HG02943 (cell line): ENCODE measurements around the gene TMEM131.
"Not testable (repeated sequence)": the region's sequence is repeated elsewhere in the genome, so short reads cannot be mapped to it uniquely, and the experiment has no call there.

Source experiments
- ATAC-seq: cut with Tn5 transposase; IDR thresholded peaks from one replicate; pipeline ENCODE4 v1.9.1; 2021; ENCODE audit warnings: mild to moderate bottlenecking, low read depth, moderate library complexity; ENCODE audit not compliant: unreplicated experiment

The TMEM131 gene

DNA sequence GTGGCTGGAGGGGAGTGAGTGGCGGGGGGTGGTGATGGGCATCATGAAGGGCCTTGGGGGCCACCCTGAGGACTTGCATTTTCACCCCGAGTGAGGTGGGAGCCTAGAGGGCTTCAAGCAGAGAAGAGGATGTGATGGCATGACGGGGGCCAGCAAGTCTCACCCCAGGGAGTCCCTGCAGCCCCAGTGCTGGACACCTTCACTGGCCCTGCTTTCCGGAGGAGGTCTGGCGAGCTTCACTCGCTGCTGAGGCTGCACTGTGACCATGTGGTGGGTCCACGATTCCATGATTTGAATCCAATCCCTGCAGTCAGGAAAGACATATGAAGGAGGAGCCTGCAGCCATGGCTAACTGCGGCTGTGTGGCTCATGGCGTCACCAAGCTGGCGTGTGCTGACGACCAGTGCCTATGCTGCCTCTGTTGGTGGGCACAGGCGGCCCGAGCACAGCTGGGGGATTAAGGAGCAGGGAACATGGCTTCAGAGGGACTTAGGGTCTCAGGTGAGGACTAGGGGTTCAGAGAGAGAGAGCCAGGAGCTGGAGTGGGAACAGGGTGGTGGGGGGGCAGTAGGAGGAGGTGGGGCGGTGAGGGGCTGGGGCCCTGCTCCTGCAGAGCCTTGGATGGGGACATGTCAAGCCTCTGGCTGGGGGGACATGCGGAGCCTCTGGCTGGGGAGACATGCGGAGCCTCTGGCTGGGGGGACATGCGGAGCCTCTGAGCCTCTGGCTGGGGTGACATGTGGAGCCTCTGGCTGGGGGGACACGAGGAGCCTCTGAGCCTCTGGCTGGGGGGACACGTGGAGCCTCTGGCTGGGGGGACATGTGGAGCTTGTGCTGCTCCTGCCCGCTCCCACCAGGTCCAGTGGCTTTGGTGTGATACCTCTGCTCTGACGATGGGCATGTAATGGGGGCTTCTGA, 278.8 kb downstream of the TMEM131 start:
- no peak for ATAC-seq

DNA sequence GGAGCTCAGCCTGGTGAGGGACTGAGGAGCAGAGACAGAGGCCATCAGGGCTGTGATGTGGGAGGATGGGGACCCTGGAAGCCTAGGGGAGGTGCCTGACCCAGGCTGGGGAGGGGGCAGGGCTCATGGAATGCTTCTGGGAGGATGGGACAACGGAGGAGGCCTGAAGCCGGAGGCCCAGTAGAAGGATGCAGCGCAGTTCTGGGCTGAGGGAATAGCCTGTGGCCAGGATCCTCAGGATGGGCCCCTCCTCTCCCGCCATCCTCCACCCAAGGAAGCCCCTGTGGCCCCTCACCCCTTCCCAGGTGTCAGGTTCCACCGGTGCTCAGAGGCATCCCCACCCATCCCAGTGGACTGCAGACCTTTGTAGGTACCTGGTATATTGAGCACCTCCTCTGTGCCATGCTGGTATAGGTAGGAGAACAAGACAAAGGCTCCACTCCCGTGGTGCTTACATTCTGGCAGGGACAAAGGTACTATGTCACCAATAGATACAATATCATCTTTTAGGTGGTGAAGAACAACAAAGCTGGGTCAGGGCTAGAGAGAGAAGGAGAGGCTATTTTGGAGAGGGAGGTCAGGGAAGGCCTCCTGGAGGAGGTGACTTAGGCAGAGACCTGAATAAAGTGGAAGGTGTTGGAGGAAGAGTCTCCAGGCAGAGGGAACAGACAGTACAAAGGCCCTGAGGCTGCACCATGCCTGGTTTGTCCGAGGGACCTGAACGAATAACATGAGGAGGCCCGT, 279.6 kb downstream of the TMEM131 start:
- no peak for ATAC-seq

DNA sequence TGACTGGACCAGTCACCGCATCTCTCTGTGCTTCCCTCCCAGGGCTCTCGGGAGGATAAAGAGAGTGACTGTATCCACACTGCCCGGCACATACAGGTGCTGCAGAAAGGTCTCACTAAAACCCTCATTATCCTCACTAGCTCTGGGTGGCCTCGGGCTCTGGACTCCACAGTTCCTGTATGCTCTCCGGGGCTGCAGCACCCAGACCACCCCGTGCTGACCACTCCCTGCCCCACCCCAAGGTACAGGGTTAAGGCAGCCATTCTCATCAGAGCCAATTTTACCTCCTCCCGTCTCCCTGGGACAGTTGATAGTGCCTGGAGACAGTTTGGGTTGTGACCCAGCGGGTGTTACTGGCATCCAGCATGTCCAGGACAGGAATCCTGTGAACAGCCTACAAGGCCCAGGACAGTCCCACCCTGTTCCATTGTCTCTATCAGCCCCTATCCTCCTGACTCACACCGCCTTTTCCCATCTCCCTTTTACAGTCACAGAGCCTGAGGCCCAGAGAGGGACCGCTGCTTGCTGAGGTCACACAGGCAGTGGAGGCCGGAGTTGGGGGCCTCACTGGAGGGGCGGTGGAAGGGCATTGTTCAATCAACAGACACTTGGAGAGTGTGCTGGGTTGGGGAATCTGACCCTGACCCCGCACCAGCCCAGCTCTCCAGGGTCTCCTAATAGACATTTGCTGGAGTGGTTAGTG, 280.6 kb downstream of the TMEM131 start:
- no peak for ATAC-seq

DNA sequence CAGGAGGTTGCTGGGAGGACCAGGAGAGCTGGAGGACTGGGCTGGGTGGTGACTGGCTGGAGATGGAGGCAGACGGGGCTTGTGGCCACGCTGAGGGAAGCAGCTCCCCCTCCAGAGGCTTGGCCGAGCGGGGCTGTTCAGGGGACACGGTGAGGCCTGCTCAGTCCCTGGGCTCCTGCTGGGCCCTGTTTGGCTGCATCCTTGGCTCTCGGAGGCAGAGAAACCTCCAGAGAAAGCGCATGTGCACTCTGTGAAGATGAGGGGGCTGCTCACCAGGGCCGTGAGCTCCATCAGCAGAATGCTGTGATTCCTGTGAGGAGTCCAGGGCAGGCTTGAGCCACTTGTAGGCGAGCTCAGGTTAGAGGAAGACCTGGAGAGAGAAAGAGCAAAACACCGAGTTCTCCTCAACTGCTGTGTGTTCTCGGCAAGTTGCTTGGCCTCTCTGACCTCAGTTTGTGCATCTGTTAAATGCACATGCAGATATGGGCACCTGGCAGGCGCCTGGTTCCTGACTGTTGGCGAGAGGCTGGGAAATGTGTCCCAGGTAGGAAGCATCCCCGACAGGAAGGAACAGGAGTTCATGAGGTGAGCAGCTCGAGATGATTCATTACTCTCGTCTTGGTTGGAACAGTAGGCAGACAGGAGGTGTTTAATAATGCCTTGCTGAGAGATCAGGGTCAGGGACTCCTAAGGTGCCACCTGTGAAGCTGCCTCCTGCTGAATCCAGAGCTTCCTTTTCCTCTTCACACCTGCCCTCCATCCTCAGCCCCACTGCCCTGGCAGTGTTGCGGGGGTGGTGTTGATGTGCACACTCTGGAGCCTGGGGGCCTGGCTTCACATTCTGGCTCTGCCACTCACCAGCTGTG, 281.4 kb downstream of the TMEM131 start:
- ATAC-seq = no peak

DNA sequence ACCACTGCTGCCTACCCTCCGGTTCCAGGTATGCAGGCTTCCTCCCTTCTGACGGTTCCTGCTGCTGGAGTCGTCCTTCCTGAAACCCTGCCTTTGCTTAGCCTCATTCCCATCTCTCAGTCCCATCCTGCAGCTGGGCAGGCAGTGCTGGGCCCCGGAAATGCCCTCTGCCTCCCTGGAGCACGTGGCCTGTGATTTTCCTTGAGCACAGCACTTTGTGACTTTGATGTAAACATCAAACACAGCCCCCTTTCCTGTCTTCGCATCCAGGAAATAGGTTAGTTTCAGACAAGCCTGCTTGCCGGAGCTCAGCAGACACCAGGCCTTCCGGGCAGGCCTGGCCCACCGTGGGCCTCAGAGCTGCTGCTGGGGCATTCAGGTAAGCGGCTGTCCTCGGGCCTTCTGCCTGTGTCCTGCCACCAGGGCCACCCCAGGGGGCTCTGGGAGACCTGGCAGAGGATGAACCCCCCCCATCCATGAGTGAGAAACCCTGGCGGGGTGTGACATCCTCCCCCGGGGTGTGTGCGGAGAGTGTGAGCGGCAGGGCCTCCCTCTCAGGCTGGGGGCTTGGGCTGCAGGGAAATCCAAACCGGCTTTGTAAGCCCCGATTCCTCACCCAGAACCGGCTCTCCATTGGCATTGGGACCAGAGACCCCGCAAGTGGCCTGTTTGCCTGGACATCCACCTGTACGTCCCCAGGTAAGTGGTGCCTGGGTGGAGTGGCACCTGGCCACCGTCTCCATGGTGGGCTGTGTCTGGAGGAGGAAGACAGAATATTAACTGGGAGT, 282.3 kb downstream of the TMEM131 start, which contains the start of gene ZAP70:
ZAP70 (plus strand) TSS at position 281 of the 788 bp plus-strand sequence. CDS start 10,461 bp downstream, outside the sequence.
- no peak for ATAC-seq

DNA sequence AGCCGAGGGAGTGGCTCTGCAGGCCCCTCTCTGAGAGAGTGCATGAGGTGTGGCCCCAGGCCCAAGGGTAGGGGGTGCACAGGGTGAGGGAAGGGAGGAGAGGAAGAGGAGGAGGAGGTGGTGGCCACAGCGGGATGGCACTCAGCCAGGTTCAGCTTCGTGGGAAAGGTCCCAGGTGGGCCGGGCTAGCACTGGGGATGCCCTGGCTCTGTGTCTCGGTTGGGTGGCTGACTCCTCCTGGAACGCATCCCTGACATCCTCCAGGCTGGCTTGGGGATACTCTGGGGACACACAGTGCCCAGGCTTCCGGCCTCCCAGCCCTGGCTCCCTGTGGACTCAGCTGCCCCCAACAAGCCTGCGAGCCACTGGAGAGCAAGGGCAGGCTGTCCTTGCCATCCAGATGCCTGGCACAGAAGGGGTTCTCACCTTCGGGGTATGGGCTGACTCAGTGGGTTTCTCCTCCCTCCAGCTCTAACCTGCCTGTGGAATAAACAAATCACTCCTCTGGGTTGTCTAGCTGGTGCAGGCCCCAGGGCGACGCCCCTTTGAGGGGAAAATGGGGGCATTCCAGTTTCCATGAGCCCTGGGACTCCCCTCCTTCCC, 283.0 kb downstream of the TMEM131 start:
- no peak for ATAC-seq

DNA sequence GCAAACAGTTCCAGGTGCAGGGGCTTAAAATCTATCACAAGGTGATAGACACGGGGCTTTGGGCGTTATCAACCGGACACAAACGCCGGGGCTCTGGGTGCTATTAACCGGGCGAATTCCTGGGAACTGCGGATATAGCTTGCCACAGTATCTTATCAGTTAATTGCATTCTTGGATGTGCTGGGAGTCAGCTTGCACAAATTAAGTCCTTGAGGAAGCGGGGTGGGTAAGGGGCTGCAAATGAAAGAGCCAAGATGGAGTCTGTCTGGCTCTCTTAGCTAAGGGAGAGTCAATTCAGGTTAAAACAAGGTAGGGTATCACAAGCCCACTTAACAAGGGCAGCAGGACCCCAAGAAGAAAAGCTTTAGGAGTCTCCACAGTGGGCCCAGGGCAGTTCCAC, 283.6 kb downstream of the TMEM131 start:
- ATAC-seq = not testable (repeated sequence)

DNA sequence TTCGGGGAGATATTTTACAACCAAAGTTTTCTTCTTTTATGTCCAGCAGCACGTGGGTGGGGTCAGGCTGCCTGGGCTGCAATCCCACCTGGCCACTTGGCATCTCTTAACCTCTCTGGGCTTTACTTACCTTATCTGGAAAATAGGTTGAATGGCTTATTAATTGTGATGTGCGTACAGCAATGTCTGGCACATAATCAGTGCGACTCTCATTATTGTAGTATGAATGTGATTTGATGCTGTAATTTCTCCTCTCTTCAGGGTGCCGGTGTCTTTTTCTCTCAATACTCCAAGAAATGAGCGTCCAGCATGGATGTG, 284.4 kb downstream of the TMEM131 start:
- no peak for ATAC-seq

DNA sequence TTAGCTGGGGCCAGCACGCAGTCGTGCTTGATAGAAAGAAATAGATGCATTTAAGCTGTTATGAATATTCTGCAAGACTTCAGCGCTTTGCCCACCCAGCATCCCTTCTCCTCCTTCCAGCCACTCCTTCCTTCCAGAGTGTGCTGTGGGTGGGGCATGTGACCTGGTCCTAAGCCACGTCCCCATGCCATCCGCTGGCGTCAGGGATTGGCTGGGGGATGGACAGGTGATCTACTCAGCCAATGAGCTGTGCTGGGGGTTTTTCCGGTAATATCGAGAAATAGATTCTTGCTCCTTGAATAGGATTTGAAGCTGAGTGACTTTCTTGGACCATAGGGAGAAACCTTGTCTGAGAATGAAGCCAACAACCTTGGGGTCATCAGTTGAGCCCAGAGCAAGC, 287.1 kb downstream of the TMEM131 start:
- ATAC-seq = no peak

DNA sequence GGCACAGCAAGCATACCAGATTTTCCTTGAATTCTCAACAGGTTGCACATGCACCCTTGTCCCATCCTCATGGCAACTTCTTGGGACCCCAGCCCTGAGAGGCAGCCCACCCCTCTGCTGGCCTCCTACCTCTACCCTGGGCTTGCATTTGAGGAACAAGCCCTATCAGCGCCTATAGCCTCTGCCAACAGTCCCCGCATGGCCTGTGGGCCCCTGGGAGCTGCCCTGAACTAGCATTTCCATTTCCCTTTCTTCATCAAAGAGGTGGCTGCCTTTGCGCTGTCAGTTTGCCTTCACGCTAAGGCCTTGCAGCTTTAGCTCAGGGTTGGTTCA, 287.7 kb downstream of the TMEM131 start:
- ATAC-seq = no peak

DNA sequence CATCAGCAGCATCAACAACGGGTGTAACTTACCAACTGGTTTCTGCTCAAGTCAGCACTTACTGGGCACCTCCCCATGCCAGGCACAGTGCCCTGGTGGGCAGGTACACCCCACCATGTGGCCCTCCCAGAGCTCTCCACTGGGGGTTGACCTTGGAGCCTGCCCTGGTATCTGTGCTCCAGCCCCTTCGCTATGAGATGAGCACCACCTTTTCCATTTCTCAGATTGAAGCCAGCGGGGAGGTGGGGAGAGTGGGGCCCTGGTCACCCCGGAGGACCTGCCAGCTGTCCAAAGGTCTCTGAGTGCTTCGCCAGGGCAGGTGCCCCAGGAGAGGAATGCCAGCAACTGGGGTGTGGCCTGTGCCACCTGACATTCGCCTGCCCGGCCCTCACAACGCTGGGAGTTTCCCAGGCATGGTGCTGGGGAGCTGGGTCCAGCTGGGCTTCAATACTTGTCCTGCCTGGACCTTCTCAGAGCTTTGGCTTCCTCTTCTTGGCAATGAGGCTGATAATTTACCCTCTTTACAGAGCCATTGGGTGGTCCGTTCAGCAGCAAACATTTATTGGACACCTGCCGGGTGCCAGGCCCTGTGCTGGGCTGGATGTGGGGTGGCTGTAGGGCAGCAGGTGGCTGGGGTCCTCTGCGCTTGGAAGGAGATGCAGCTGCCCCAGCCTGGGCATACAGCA, 288.2 kb downstream of the TMEM131 start:
- no peak for ATAC-seq

DNA sequence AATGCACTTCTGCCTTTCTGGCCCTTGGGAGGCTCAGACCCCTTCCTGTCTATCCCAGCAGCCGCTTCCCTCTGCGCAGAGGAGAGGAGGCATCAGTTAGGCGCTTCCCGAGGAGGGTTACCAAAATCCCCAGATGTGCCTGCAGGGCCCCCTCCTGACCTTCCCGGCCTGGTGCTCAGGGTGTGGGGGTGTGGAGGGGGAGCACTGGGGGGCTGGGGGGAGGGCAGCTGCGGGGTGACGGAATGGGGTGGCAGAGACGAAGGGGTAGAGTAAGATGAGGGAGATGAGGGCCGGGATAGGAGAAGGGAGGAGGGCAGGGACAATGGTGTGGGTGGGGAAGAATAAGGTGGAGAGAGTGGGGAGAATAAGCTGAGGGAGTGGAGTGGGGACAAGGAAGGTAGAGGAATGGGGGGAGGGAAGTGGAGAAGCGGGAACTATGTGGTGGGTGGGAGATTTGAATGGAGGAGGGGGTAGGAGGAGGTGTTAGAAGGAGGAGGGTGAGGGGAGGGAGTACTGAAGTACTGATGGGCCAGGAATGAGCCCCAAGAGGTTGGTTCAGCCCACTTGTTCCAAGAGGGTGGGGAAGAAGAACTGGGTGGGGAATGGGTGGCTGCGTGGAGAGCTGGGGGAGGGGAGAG, 288.9 kb downstream of the TMEM131 start:
- no peak for ATAC-seq
